Neural crest cell (in vitro differentiated cells): Measurements from ENCODE around the gene CD82. TPM values are rescaled to one million over a fixed set of nuclear protein-coding genes. Genes with fewer than 3 reads are reported as not detected.
"Not testable (repeated sequence)": the region's sequence is repeated elsewhere in the genome, so short reads cannot be mapped to it uniquely, and the experiment has no call there.

Experiments
- DNase-seq: peaks from one replicate; pipeline ENCODE4 v3.0.0; 2021; ENCODE audit warnings: low read depth, mixed read lengths, low spot score
- H3K27ac Mint-ChIP-seq: one replicate; pipeline ENCODE4 v1.8.0; 2021; ENCODE audit warnings: mild to moderate bottlenecking, mixed read lengths; ENCODE audit not compliant: unreplicated experiment
- H3K27me3 Mint-ChIP-seq: 2 replicates; pipeline ENCODE4 v1.8.0; 2021; ENCODE audit warnings: low read depth, mild to moderate bottlenecking, mixed read lengths
- H3K36me3 Mint-ChIP-seq: 2 replicates; pipeline ENCODE4 v1.8.0; 2021; ENCODE audit warnings: low read depth, mild to moderate bottlenecking, mixed read lengths
- H3K4me1 Mint-ChIP-seq: 2 replicates; pipeline ENCODE4 v1.8.0; 2021; ENCODE audit warnings: mixed read lengths
- H3K4me3 Mint-ChIP-seq: one replicate; pipeline ENCODE4 v1.8.0; 2021; ENCODE audit warnings: mild to moderate bottlenecking, mixed read lengths
- H3K9me3 Mint-ChIP-seq: 2 replicates; pipeline ENCODE4 v1.8.0; 2021; ENCODE audit warnings: mixed read lengths
- CTCF ChIP-seq: fragments of 200-600 bp; sonication (generic); conservative IDR thresholded peaks from 2 replicates; pipeline ENCODE4 v1.5.0; 2021; ENCODE audit warnings: antibody characterized with exemption, mild to moderate bottlenecking
- total RNA-seq: library from RNA; stranded (reverse); gene quantifications from 2 replicates; pipeline ENCODE4 v1.2.1, GENCODE V29; 2021

The CD82 gene
- total RNA-seq, 1 donor from 2014 or later, result 14.1 TPM

DNA sequence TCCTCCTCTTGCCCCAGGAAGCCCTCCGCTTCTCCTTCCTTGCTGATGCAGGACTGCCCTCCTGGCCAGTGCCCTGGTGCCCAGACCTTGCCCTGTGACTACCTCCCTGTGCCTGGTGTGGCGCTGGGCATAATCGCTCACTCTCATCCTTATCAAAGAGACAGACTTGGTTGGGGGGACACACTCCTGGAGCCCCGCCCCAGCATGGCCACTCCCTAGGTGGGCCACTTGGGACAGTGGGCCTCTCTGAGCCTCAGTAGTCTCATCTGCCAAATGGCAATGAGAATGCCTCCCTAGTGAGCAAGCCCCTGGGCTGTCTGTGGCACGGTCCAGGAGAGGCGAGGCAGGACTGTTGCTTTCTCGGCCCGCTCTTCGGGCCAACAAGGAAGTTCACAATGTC lies 88.6 kb downstream of the CD82 start:
- Mint-ChIP-seq H3K27me3 (peaks cover 4% of the 10 kb centered on the region), H3K4me1 (peaks cover 26% of the 10 kb centered on the region), H3K9me3 (no peaks in the 10 kb centered on the region), H3K36me3 (no peaks in the 10 kb centered on the region), H3K4me3 (no peak overlapping the region), H3K27ac (no peak overlapping the region)
- no peak for TF ChIP-seq CTCF
- no peak for DNase-seq

GRCh38 chr11:44654596-44654995 lies 89.1 kb downstream of the CD82 start:
- no peaks in the 10 kb centered on the region for H3K9me3 Mint-ChIP-seq
- no peak for TF ChIP-seq CTCF
- no peak overlapping the region for H3K27ac Mint-ChIP-seq
- no peaks in the 10 kb centered on the region for H3K36me3 Mint-ChIP-seq
- no peak for DNase-seq
- H3K4me3 Mint-ChIP-seq, result no peak overlapping the region
- peaks cover 4% of the 10 kb centered on the region for H3K27me3 Mint-ChIP-seq
- H3K4me1 Mint-ChIP-seq, result peaks cover 26% of the 10 kb centered on the region

DNA sequence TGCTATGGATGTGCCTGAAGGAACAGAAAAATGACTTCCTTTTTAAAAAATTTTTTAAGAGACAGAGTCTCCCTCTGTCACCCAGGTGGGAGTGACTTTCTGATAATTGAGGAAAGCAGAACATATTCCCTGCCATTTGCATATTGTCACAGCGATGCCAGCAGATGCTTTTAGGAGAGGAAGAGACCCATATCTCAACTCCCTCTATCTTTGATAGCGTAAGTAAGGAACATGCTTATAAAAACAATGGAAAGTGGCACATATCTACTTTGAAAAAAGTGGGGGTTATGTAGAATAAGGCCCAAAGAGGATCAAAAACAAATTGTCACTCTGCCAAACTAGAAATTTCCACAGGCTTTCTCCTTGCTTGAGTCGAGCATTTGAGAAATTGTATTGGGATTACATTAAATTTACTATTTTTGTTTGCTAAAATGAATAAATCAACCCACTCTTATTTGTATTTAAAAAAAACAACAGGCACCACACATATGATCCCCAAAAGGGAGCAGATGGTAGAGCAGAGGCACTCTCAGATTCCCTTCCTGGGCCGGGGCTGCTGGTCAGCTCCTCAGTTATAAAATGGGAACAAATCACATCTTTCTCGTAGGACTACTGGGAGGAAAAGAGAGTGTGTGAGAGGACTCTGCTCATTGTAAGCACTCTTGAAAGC lies 92.5 kb downstream of the CD82 start:
- peaks cover 20% of the 10 kb centered on the region for H3K4me1 Mint-ChIP-seq
- no peak for DNase-seq
- H3K27ac Mint-ChIP-seq, result no peak overlapping the region
- H3K9me3 Mint-ChIP-seq, result peaks cover 2% of the 10 kb centered on the region
- TF ChIP-seq CTCF, result no peak
- peaks cover 2% of the 10 kb centered on the region for H3K27me3 Mint-ChIP-seq
- no peaks in the 10 kb centered on the region for H3K36me3 Mint-ChIP-seq
- no peak overlapping the region for H3K4me3 Mint-ChIP-seq

- no peak for DNase-seq
- H3K27ac Mint-ChIP-seq, result no peak overlapping the region
Observed at GRCh38 chr11:44658506-44658850, 93.0 kb downstream of the CD82 start.

DNA sequence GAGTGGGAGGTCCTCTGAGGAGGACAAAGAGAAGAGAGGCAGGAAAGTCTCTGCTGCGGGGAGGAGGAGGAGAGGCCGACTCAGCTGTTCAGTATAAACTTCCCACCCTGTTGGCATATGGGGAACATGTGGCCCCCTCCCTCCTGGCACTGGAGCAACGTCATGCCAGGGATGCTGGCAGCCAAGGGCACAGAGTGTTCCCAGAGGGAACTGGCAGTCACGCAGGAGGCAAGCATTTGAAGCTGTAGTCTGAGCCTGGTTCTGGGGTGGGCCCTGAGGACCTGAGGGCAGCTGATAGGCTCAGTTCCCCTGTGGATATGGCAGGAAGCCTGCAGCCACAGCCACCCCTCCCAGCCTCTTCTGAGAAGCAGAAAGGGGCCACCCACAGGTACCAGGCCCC lies 94.2 kb downstream of the CD82 start:
- no peak overlapping the region for H3K4me3 Mint-ChIP-seq
- H3K4me1 Mint-ChIP-seq, result peaks cover 20% of the 10 kb centered on the region

More at GRCh38 chr11:44658506-44658850, 93.0 kb downstream of the CD82 start:
- Mint-ChIP-seq H3K36me3 (no peaks in the 10 kb centered on the region), H3K4me3 (no peak overlapping the region), H3K4me1 (peaks cover 20% of the 10 kb centered on the region), H3K9me3 (peaks cover 2% of the 10 kb centered on the region), H3K27me3 (peaks cover 2% of the 10 kb centered on the region)
- TF ChIP-seq CTCF, result peak; percentile 43

DNA sequence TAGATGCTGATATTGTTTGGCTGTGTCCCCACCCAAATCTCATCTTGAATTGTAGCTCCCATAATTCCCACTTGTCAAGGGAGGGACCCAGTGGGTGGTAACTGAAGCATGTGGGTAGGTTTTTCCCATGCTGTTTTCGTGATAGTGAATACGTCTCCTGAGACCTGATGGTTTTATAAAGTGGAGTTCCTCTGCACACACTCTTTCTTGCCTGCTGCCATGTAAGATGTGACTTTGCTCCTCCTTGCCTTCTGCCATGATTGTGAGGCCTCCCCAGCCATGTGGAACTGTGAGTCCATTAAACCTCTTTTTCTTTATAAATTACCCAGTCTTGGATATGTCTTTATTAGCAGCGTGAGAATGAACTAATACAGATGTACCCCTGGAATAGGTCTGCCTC lies 95.1 kb downstream of the CD82 start:
- H3K27ac Mint-ChIP-seq, H3K36me3 Mint-ChIP-seq, H3K9me3 Mint-ChIP-seq, H3K27me3 Mint-ChIP-seq, DNase-seq, H3K4me3 Mint-ChIP-seq: not testable (repeated sequence)
- peaks cover 20% of the 10 kb centered on the region for H3K4me1 Mint-ChIP-seq

More for the DNA sequence above, 94.2 kb downstream of the CD82 start:
- no peaks in the 10 kb centered on the region for H3K36me3 Mint-ChIP-seq
- H3K27ac Mint-ChIP-seq, result no peak overlapping the region
- no peak for TF ChIP-seq CTCF
- DNase-seq, result no peak
- peaks cover 2% of the 10 kb centered on the region for H3K9me3 Mint-ChIP-seq
- peaks cover 2% of the 10 kb centered on the region for H3K27me3 Mint-ChIP-seq
